NCI-H446 treated with DMSO at 0.1 percent for 48 hours (cell line): Measurements from ENCODE around the gene INVS.
"Not testable (repeated sequence)": the region's sequence is repeated elsewhere in the genome, so short reads cannot be mapped to it uniquely, and the experiment has no call there.

Experiments used
- DNase-seq: peaks from one replicate; lab custom pipeline; 2025; lab: John Stamatoyannopoulos, UW

INVS gene

DNA sequence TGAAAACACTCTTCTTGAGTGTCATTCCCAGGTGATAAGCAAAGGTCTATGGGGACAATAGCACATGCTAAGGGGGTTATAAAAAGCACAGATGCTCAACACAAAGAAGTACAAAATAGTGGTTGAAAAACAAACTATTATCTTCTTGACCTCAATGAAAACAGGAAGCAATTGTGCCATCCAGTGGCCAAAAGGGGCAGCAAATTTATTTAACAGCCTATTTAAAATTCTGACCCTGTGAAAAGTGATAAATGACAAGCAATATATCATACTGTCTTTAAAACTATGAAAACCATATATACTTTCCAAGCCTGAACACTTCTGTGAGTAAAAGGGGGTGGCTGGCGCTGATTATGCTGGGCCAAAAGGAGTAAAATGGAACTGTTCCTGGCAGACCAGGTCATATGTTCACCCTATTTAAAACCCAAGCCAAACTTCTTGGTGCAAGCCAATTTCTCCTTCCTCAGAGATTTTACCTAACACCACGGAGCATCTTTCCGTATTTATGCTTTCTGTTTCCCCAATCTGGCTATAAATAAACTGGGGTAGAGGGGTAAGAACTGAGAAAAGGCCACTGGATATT lies 224.0 kb downstream of the INVS start:
- no peak for DNase-seq

DNA sequence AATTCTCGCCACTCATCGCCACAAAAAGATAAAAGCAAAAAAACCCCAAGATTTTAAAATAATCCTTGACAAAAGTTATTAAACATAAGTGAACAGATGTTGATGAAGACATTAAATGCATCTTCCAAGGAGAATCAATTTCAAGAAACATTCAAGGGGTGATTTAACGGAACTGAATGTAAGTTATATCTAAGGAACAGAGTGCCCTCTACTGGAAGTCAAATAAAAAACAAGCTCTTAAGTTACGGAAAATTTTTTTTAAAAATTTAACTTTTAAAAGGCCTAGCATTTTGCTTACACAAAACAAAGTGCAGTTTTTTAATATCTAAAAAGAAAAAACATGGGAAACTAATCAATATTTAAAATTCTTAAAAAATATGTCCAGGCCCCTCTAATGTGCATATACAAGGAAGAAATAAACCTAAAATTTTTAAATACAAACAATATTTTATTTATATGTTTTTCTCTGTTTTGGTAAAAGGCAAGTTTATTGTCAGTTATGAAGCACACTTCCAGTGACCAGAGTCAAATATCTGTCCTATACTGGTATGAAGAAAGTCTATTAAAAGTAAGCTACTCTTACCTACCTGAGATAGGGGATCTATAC lies 225.7 kb downstream of the INVS start:
- DNase-seq = peak; percentile 25

DNA sequence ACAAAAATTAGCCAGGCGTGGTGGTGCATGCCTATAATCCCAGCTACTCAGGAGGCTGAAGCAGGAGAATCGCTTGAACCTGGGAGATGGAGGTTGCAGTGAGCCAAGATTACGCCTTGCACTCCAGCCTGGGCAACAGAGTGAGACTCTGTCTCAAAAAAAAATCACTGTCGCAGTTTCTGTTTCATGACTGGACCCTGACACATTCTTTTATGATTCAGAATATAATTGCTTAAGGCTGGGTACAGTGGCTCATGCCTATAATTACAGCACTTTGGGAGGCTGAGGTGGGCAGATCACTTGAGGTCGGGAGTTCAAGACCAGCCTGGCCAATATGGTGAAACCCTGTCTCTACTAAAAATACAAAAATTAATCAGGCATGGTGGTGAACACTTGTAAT lies 239.7 kb downstream of the INVS start:
- not testable (repeated sequence) for DNase-seq

DNA sequence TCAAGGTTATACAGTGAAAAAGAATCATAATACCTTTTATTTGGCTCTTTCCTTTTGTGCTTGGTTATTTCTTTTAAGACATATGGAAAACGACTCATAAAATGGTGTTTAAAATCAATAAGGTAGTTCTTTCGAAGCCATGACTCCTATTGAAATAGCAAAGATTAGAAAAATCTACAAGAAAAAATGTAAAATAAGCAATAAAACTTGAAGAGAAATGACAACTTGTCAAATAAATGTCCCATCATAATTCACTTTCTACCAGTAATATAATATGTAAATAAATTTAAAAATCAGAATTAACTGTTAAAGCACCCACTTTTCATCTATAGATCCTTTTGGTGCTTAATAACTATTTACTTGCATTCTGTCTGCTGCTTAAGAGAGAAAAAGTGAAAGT lies 241.2 kb downstream of the INVS start:
- no peak for DNase-seq

DNA sequence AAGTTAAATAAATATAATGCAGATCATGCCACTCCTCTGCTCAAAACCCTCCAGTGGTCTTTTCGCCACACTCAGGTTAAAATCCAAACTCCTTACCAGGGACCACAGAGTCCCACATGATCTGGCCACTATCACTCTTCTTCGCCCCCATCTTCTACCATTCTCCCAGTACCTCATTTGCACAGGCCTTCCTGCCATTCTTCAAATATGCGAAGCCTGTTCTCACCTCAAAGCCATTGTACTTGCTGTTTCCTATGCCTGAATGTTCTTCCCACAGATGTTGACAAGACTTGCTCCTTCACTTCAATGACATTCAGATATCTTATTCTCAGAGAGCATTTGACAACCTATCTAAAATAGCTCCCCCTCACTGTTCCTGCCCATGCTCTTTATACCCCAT lies 242.8 kb downstream of the INVS start:
- DNase-seq = no peak

DNA sequence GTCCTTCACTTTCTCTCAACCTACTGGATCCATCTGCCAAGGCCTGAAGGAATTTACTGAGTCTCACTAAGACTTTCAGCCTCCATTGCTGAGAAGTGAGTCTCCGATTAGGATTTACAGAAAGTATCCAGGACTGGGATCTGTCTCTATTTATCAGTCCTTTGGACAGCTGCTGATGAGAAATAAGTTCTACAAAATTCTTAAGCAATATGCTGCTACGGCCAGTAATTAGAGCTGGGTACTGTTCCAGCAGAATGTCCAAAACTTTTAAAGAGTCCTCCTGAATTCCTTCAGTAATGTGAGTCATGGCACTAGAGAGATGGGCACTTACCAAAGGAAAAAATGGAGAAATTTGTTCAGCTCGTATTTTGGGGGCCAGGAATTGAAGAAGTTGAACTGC lies 247.8 kb downstream of the INVS start:
- DNase-seq = no peak

DNA sequence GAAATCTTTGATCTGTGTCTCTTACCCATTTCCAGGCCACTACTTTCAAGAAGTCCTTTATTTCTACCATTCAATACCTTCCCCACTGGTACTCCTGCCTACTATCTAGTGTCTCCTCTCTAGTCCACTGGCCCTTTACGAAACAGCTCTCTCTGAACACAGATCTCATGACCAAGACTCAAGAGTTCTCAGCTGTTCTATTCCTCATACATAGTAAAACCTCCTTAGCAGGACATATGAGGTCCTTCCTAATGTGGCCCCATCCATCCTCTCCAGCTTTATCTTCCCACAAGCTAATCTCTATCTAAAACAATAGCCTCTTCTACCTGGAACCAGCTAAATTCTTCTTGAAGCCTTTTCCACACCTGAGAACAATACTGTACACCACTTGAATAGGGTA lies 251.1 kb downstream of the INVS start:
- DNase-seq = no peak
